Lower leg skin (tissue), 4 donors: Measurements from ENCODE around the gene CDKN2A. TPM values are rescaled to one million over a fixed set of nuclear protein-coding genes. Genes with fewer than 3 reads are reported as not detected.
A peak's percentile ranks its signal among the peaks of the same experiment; 100 is the strongest.

Experiments used
- DNase-seq, 2 donors: peaks; one replicate each; pipeline ENCODE4 v3.0.0-alpha.2; 2019; ENCODE audit warnings: low spot score in 2 of 2
- H3K4me3 ChIP-seq: fragments of 200-600 bp; sonication (generic); 2 replicates; pipeline ENCODE4 v1.5.1; 2017; ENCODE audit warnings: mild to moderate bottlenecking, low read depth; ENCODE audit not compliant: poor library complexity, severe bottlenecking
- POLR2A ChIP-seq, 2 donors: fragments of 450-650 bp; IDR thresholded peaks; one replicate each; pipeline ENCODE4 v1.6.1; 2016 to 2017; ENCODE audit warnings: antibody characterized with exemption in 2 of 2, mild to moderate bottlenecking in 1 of 2, moderate library complexity in 1 of 2
- WGBS, 2 donors: methylation state at CpG; one replicate each; pipeline ENCODE4 v1.1.5; 2018; 5-methylcytosine and 5-hydroxymethylcytosine counted together
- intact Hi-C: fragments of 100-400 bp; cut with DNase I; formaldehyde crosslinking; loops from one replicate; pipeline ENCODE4 v1.15.0; 2023; ENCODE audit warnings: low total_unique reads
- total RNA-seq, 4 donors: library from RNA; depleted of rRNA; stranded (reverse); fragments of >200 nt; gene quantifications; one replicate each; pipeline ENCODE4 v1.1.0, GENCODE V29; 2016
- TF ChIP-seq, protein P1 (sequence below), 3 donors: fragments of 450-650 bp; IDR thresholded peaks; one replicate each; pipeline ENCODE4 v1.5.1; 2016; ENCODE audit warnings: antibody characterized with exemption in 3 of 3, mild to moderate bottlenecking in 3 of 3, moderate library complexity in 2 of 3

The CDKN2A gene
- total RNA-seq: 1 to 10 TPM in 3 of 4 donors, not detected in 1; 1.8 to 3.9 (median 1.9) TPM

DNA sequence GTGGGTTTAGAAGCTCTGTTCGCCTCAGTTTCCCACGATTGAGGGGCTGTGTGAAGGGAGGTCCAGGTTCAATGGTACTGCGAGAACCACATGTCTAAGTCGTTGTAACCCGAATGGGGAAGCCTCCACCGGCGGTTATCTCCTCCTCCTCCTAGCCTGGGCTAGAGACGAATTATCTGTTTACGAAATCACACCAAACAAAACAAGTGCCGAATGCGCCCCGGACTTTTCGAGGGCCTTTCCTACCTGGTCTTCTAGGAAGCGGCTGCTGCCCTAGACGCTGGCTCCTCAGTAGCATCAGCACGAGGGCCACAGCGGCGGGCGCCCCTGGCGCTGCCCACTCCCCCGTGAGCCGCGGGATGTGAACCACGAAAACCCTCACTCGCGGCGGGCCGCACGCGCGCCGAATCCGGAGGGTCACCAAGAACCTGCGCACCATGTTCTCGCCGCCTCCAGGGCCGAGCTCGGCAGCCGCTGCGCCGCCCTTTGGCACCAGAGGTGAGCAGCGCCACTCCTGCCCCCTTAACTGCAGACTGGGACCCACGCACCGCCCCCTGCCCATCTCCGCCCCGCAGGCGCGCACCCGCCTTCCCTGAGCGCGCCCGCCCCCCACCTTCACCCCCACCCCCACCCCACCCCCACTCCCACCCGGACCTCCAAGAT lies at the start of gene CDKN2A:
CDKN2A (minus strand) TSS at position 500 of the 663 bp plus-strand sequence.
- intact Hi-C loops: no loop called here
- H3K4me3 ChIP-seq: peak within 1 kb of the TSS; percentile 63
- TF ChIP-seq, protein P1, sequence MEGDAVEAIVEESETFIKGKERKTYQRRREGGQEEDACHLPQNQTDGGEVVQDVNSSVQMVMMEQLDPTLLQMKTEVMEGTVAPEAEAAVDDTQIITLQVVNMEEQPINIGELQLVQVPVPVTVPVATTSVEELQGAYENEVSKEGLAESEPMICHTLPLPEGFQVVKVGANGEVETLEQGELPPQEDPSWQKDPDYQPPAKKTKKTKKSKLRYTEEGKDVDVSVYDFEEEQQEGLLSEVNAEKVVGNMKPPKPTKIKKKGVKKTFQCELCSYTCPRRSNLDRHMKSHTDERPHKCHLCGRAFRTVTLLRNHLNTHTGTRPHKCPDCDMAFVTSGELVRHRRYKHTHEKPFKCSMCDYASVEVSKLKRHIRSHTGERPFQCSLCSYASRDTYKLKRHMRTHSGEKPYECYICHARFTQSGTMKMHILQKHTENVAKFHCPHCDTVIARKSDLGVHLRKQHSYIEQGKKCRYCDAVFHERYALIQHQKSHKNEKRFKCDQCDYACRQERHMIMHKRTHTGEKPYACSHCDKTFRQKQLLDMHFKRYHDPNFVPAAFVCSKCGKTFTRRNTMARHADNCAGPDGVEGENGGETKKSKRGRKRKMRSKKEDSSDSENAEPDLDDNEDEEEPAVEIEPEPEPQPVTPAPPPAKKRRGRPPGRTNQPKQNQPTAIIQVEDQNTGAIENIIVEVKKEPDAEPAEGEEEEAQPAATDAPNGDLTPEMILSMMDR (IDR thresholded peaks at IDR 0.05): no peak
- no peak for TF ChIP-seq POLR2A (IDR thresholded peaks at IDR 0.05)
- WGBS, 2 donors: 10 to 17% methylated on average over 21 to 39 of the region's 53 CpGs
- no peak for DNase-seq

GRCh38 chr9:22043928-22044327 lies 49.7 kb upstream of the CDKN2A start:
- TF ChIP-seq, protein P1 (IDR thresholded peaks at IDR 0.05): no peak
- no peak for TF ChIP-seq POLR2A (IDR thresholded peaks at IDR 0.05)
- 50 to 51% methylated on average over 3 of the region's 3 CpGs for WGBS, 2 donors
- H3K4me3 ChIP-seq: no peak overlapping the region
- DNase-seq: no peak
- intact Hi-C loops: no loop called here

GRCh38 chr9:22041775-22042174 lies 47.6 kb upstream of the CDKN2A start:
- TF ChIP-seq, protein P1 (IDR thresholded peaks at IDR 0.05): no peak
- TF ChIP-seq POLR2A (IDR thresholded peaks at IDR 0.05): no peak
- intact Hi-C loops: no loop called here
- peak in 1 of 2 donors; percentile 71 for DNase-seq
- 30 to 50% methylated on average over 1 of the region's 1 CpG for WGBS, 2 donors
- H3K4me3 ChIP-seq: no peak overlapping the region

- WGBS, 2 donors: 98 to 100% methylated on average over 1 of the region's 1 CpG
- intact Hi-C loops: no loop called here
- H3K4me3 ChIP-seq: no peak overlapping the region
- no peak for DNase-seq
- TF ChIP-seq, protein P1 (IDR thresholded peaks at IDR 0.05): no peak
- TF ChIP-seq POLR2A (IDR thresholded peaks at IDR 0.05): no peak
Measured at GRCh38 chr9:22041344-22041743, 47.2 kb upstream of the CDKN2A start.

DNA sequence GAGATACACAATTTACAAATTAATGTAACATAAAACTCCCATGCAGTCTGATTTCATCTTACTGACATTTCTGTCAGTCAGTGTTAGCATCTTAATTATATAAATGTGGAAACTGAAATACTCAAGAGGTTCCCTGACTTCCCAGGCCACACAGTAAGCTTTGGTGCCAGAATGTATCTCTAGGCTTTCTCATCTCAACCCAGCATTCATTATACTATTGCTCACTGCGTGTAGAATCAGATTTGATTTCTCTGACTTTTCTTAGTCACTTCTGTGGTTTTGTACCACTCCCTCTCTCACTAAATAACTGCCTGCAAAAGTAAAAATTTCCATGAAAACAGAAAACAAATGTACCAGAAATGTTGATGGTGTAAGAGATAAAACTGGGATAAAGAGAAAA lies 46.6 kb upstream of the CDKN2A start:
- intact Hi-C loops: no loop called here
- no peak for DNase-seq
- 37 to 38% methylated on average over 1 of the region's 1 CpG for WGBS, 2 donors
- H3K4me3 ChIP-seq: no peak overlapping the region
- TF ChIP-seq, protein P1 (IDR thresholded peaks at IDR 0.05): no peak
- no peak for TF ChIP-seq POLR2A (IDR thresholded peaks at IDR 0.05)

GRCh38 chr9:22039258-22039657 lies 45.1 kb upstream of the CDKN2A start:
- no peak overlapping the region for H3K4me3 ChIP-seq
- intact Hi-C loops: no loop called here
- no peak for DNase-seq
- TF ChIP-seq, protein P1 (IDR thresholded peaks at IDR 0.05): no peak
- TF ChIP-seq POLR2A (IDR thresholded peaks at IDR 0.05): no peak
- WGBS, 2 donors: 71 to 82% methylated on average over 3 of the region's 3 CpGs
